ENCODE results near the gene TMEM63C.
A peak's percentile ranks its signal among the peaks of the same experiment; 100 is the strongest.
"Not testable (repeated sequence)": the region's sequence is repeated elsewhere in the genome, so short reads cannot be mapped to it uniquely, and the experiment has no call there.

TMEM63C gene

DNA sequence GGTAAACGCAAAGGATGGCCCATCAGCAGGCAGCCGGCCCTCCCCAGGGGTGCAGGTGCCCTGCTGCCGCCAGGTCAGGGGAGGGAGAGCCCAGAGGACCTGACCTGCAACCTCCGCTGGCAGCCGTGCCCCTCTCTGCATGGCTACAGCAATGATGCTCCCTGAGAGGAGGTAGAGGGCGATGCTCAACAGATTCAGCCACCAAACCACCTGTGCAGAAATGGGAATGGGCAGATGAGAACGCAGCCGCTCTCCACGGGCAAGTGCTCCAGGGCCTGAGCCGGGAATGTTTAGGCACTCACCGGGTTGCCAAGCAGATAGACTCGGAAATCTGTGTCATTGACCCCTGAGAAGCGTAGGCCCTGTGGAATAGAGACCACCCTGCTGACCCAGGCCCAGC, 98.1 kb downstream of the TMEM63C start:
- no peak for DNase-seq (ENCODE audit: low read depth)

DNA sequence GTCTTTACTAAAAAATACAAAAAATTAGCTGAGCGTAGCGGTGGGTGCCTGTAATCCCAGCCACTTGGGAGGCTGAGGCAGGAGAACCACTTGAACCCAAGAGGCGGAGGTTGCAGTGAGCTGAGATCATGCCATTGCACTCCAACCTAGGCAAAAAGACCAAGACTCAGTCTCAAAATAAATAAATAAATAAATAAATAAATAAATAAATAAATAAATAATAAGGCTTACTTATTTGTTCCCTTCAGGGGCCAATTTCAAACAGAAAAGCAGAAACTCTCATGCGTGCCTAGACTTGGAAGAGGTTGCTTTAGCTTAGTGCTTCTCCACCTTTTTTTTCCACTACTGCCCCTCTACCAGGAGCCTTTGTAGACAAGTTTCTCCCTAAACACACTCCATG, 99.3 kb downstream of the TMEM63C start:
- DNase-seq (ENCODE audit: low read depth): not testable (repeated sequence)

DNA sequence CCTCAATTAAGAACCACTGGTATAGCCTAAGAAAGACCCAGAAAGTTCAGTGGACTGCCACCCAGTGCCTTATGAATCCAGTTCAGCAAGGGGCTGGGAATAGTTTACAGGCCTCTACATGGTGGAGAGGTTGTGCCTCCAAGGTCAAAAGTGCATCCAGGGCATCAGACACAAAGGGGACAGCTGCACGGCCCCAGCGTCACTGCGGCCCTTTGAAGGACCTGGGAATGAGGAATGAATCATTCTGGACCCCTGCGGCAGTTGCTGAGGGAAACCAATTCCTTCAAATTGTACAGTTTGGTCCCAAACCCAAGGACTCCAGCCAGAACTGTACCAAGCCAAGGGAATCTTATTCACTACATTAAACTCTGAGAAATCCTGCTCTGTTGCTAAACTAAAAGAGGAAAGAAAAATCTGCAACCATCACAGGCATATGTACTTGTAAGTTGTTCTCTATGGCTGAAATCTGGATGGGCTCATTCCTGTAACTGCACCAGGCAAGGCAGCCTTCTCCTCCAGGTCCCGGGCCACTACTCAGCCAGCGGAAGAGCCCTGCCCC, 100.3 kb downstream of the TMEM63C start:
- no peak for DNase-seq (ENCODE audit: low read depth)

DNA sequence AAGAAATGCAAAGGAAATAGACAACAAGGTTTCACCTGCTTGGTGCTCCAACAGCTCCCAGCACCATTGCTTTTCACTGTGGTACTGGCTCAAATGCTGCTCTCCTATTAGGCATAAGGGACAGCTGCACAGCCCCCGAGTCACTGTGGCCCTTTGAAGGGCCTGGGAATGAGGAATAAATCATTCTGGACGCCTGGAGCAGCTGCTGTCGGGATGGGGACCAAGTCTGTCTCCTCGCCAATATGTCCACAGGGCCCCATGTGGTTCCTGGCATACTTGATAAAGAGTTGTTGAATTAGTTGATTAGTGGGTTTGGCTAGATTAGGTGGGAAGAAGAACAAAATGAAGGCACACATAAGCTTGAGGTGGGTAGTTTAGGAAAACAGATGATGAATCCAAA, 102.5 kb downstream of the TMEM63C start:
- DNase-seq (ENCODE audit: low read depth): no peak

DNA sequence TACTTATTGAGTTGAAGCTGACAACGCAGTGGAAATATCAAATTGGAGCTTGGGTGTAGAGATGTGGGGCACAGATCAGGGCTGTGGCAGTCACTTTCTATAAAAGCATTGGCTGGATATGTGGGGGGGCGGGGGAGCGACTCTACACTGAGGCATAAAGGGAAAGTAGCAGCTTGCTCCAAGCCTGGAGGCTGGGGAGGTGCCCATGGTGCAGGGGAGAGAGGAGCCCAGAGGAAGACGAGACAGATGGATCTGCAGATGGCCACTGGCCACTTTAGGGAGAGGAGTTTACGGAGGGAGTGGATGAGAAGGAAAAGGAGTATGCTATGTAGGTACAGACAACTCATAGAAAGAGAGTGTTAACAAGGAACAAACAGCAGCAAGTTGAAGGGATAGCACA, 102.9 kb downstream of the TMEM63C start:
- DNase-seq (ENCODE audit: low read depth): no peak

DNA sequence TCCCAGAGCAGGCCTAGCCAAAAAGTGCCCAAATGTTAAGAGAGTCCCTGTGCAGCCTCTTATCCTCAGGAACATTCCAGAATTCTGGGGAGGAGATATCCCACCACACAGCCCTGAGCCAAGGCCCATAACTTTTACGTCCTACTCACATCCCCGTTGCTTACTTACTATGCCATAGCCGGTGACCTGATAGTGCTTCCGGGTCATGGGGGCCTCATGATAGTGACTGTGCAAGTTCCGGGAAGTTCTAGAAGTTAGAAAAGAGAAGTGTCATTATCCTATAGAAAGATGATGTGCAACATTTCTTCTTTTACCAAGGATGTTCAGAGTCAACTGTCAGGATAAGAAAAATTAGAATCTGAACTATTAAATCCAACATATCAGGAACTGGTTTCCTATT, 105.0 kb downstream of the TMEM63C start:
- no peak for DNase-seq (ENCODE audit: low read depth)

DNA sequence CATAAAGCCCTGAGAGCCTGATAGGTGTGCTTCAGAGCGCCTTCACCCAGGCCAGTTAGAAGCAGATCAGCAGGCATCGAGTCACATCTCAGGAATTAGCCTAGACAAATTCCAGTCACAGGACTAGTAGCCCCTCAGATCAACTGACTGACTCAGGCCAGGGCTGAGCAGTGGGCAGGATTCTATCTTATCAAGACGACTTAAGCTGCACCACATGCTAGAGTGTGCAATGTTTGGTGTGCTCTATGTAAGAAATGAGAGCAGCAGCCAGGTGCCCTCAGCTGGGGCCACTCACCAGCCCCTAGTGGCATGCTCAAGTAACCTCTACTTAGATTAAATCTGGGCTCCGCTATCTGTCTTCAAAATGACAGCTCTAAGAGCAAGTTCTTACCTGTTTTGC, 109.1 kb downstream of the TMEM63C start:
- no peak for DNase-seq (ENCODE audit: low read depth)

DNA sequence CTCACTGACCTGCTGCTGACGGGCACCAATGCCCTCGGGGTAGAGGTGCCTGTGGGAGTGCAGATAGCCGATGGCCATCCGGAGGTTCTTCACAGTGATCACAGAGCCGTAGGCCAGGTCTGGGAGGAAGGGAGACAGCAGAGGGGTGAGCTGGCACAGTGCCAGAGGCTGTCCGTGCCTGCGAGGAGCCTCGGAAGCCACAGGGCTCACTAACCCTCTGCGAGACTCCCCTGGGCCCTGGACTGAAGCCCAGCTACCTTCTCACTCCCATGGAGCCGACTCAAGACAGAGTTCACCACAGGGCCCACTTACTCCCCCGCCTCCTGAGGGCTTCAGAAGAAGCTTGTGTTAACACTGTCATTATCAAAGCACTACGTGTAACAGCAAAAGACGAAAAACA, 114.6 kb downstream of the TMEM63C start:
- DNase-seq (ENCODE audit: low read depth): no peak

DNA sequence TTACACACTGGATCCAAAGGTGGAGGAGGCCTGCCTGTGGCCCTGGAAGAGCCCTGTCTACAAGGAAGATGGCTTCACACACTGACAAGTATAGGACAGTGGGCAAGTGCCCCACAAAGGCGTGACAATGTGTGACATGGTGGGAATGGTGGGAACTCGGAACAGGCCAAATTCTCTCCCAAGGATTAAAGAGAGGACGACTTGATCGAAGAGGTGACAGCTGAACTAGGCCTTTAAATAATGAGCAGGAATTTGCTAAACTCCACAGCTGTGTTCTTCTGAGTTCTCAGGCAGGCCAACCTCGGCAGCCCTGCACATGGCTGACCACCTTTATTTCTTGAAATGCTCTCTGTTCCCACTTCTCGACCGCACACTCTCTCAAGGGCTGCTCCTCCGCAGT, 115.3 kb downstream of the TMEM63C start:
- DNase-seq (ENCODE audit: low read depth): no peak

DNA sequence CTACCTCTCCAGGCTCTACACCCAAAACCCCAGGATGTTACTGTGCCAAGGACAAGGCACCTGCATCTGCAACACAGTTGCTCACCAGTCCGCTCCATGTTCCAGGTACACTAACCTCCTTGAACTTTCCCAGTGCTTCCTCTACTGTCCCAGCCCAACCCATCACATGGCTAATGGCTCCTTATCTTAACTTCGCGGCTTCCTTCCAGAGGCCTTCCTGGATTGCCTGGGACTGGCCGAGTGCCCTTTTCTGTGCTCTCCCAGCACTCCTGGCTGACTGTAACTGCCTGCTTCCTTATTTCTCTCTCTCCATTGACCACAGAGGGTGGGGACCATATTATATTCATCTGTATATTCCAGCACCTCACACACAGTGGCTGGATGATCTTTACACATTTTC, 118.2 kb downstream of the TMEM63C start:
- no peak for DNase-seq (ENCODE audit: low read depth)

DNA sequence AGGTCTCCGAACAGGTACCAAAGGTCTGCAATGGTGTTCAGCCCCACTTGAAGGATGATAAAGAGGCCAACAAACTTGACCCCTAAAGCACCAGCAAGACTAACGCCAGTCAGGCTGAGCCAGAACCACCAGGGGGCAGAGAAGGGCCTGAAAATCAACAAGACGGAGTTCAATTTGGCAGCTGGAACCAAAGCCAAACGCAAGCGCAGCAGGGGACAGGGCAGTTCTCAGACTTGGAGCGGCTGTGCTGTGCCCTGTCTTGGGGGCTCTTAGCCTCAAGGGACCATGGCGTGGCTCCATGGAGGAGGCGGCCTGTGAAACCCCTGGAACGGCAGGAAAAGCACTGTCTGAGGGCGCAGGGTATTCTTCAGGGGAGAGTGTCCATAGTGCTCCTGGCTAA, 119.5 kb downstream of the TMEM63C start:
- peak; percentile 18 for DNase-seq (ENCODE audit: low read depth)

DNA sequence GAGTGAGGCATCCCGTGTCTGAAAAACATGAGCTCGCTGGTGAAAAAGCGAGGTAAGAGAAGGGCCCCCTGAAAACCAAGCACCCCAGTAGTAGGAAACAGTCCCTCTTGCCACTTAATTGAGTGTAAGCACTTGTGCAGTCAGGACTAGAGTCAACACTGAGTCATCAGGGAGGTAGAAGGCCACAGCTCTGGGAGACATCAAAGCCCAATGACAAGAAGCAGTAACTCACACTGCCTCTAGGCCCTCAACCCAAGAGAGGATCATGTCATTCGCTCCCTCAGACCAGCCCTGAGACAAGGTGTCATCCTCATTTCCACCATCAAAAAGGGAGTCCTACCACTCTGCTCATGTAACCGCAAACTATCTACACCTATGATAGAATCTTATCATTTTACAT, 121.3 kb downstream of the TMEM63C start:
- DNase-seq (ENCODE audit: low read depth): no peak

DNA sequence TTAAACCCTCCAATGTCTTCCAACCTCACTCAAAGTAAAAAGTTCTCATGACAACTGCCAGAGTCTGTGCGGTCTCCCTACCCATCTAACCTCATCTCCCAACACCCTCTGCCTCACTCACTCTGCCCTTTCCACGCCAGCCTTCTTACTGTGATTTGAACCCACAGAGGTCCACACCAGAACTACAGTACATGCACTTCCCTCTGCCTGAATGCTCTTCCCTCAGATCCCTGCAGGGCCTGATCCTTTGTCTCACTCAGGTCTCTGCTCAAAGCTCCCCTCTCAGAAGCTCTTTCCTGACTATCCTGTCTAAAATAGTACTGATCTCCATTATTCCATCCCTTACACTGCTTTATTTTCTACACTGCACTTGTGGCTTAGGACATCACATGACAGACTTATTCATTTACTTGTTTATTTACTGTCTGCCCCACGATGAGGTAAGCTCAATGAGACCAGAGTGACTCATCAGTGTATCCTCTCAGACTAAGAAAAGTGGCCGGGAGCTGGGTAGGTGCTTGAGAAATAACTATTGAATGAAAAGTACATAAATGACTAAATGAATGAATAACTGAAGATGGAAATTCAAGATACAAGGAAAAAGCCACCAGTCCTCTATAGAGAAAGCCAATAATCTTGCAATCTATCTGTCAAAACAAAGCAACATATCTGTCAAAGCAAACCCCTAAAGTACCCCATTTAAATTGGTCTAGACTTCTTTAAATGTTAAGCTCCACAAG, 122.0 kb downstream of the TMEM63C start:
- no peak for DNase-seq (ENCODE audit: low read depth)

DNA sequence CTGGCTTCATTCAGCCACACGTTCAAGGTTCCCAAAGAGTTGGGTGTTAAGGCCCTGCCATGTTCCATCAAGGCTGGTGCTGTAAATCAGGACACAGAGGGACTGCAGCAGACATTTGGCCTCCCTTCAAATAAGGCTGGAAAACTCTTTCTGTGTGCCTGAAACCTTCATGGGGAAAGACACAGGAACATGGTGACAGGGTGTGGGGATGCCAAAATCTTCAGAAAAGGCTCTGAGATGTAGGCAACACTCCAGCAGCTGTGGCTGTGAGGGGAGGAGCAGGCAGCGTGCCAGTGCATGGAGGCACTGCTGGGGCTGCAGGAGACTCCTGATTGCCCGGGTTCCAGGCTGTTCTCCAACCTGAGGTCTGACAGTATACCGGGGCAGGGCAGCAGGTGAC, 124.1 kb downstream of the TMEM63C start:
- no peak for DNase-seq (ENCODE audit: low read depth)

DNA sequence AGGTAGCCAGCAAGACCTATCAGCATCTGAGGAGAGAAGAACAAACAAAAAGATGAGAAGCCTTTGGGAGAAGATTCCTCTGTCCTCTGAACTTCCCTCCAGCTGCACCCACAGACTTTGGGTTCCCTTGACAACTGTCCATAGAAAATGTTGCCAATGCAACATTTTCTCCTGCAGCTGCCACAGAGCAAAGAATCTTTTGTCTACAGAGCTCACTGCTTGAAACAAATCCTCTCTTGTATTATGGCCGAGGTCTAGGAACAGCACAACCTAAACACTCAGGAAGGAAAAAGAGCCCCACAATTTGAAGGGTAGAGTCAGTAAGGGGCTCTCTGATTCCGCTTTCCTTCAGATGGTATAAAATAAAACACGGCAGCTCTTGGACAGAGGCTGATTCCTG, 124.8 kb downstream of the TMEM63C start:
- no peak for DNase-seq (ENCODE audit: low read depth)

DNA sequence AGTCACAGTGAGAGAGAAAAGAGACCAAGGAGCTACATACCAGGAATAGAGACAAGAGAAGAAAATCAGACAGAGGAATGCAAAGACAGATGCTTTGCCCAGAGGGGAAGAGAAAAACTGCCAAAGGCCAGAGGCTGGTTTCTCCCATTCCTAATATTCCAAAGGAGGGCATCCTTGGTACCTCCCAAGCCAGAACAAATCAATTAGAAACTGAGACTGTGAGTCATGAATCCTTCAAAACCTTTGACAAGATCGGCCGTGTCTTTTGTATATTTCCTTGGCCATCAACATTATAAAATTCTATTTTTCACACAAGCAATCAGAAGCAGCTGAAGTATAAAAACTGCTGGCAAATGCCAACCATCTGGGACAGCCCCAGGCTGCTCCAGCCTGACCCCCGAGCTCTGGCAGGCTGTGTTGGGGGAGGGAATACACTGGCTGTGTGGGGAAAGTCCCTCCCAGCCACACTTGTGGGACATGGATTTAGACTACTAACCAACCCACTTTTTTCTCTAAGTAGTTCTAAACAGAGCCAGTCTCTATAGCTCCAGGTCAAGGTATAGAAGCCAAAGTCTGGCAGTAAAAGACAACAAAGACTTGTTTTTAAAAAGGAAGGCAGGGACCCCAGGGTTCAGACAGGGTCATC, 125.4 kb downstream of the TMEM63C start:
- DNase-seq (ENCODE audit: low read depth): no peak
